ENCODE measurements around the gene TMEM186. TPM values are rescaled to one million over a fixed set of nuclear protein-coding genes. Genes with fewer than 3 reads are reported as not detected.
"Not testable (repeated sequence)": the region's sequence is repeated elsewhere in the genome, so short reads cannot be mapped to it uniquely, and the experiment has no call there.

TMEM186 gene
- total and polyA plus RNA-seq, 2 donors (not counting 1 experiment from before 2014, with no cell fraction given) = 5.8 to 16.7 TPM

- ATAC-seq (ENCODE audit: low read depth); H3K36me3 ChIP-seq (replicated peaks in 1 of 2; ENCODE audit: control extremely low read depth in 1 of 2, control insufficient read depth in 1 of 2, extremely low read depth in 1 of 2, insufficient read depth in 2 of 2, low read length in 1 of 2); DNase-seq; H3K4me2 ChIP-seq (replicated peaks; ENCODE audit: low read depth, low read length, poor library complexity, severe bottlenecking); H2AFZ ChIP-seq (ENCODE audit: insufficient read depth, low read depth, low read length, poor library complexity, severe bottlenecking); H3K27me3 ChIP-seq (replicated peaks in 1 of 4; ENCODE audit: control extremely low read depth in 1 of 4, control insufficient read depth in 3 of 4, insufficient read depth in 4 of 4, low read length in 3 of 4); H4K20me1 ChIP-seq (ENCODE audit: control insufficient read depth, insufficient read depth, low read length, poor library complexity, severe bottlenecking); CTCF ChIA-PET; H3K9me3 ChIP-seq (ENCODE audit: control extremely low read depth in 1 of 3, control insufficient read depth in 2 of 3, insufficient read depth in 1 of 3, low read length in 2 of 3); H3K4me1 Mint-ChIP-seq; H3K27ac ChIP-seq (ENCODE audit: low read length in 2 of 2); H3K4me3 ChIP-seq (ENCODE audit: control extremely low read depth in 1 of 5, extremely low read depth in 1 of 5, insufficient read depth in 1 of 5, low read depth in 2 of 5, low read length in 4 of 5); H3K9ac ChIP-seq (ENCODE audit: low read length); intact Hi-C loops (cut with micrococcal nuclease); H3K27ac Mint-ChIP-seq; H3K4me1 ChIP-seq (ENCODE audit: control insufficient read depth in 2 of 2, insufficient read depth in 2 of 2, low read length in 2 of 2); POLR2A ChIA-PET; H3K9me3 Mint-ChIP-seq (ENCODE audit: insufficient read depth); H3K4me3 Mint-ChIP-seq; H3K27me3 Mint-ChIP-seq: not testable (repeated sequence)
- WGBS (ENCODE audit: insufficient coverage) = 98% methylated on average over 12 of the region's 15 CpGs
- peaks cover 11% of the 10 kb centered on the region for H3K79me2 ChIP-seq (ENCODE audit: control insufficient read depth, insufficient read depth, low read length)
Observed at GRCh38 chr16:8837594-8837993, 40.2 kb upstream of the TMEM186 start.

DNA sequence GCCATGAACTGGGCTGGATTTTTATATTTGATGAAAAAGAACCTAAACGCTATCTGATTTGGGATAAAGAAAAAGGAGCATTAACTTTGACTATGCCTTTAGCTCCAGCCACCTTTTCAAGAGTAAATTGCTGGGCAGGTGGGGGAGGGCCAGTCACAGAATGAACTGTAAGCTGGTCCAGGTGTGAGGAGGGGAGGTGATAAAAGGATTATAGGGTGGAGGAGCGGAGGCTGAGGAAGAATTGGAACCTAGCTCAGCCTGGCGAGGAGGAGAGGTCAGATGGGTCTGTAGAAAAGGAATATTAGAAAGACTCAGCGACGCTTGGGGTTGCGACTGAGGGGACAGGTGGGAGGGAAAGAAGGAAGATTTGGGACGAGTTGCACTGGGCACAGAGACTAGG is 39.4 kb upstream of the TMEM186 start:
- DNase-seq; H3K4me3 ChIP-seq (ENCODE audit: control extremely low read depth in 1 of 5, extremely low read depth in 1 of 5, insufficient read depth in 1 of 5, low read depth in 2 of 5, low read length in 4 of 5); H3K27ac ChIP-seq (ENCODE audit: low read length in 2 of 2); H3K27me3 ChIP-seq (replicated peaks in 1 of 4; ENCODE audit: control extremely low read depth in 1 of 4, control insufficient read depth in 3 of 4, insufficient read depth in 4 of 4, low read length in 3 of 4); H3K4me1 ChIP-seq (ENCODE audit: control insufficient read depth in 2 of 2, insufficient read depth in 2 of 2, low read length in 2 of 2); H2AFZ ChIP-seq (ENCODE audit: insufficient read depth, low read depth, low read length, poor library complexity, severe bottlenecking); H3K27me3 Mint-ChIP-seq; H3K4me3 Mint-ChIP-seq; H3K9ac ChIP-seq (ENCODE audit: low read length); H3K27ac Mint-ChIP-seq; H3K4me2 ChIP-seq (replicated peaks; ENCODE audit: low read depth, low read length, poor library complexity, severe bottlenecking); POLR2A ChIA-PET; ATAC-seq (ENCODE audit: low read depth); H3K4me1 Mint-ChIP-seq; H3K9me3 ChIP-seq (ENCODE audit: control extremely low read depth in 1 of 3, control insufficient read depth in 2 of 3, insufficient read depth in 1 of 3, low read length in 2 of 3); intact Hi-C loops (cut with micrococcal nuclease); H3K9me3 Mint-ChIP-seq (ENCODE audit: insufficient read depth); H3K36me3 ChIP-seq (replicated peaks in 1 of 2; ENCODE audit: control extremely low read depth in 1 of 2, control insufficient read depth in 1 of 2, extremely low read depth in 1 of 2, insufficient read depth in 2 of 2, low read length in 1 of 2): not testable (repeated sequence)
- CTCF ChIA-PET = interaction anchor here (1.0 kb wide), 1 partner anchor 44 kb away, joined by 4 read pairs; no protein-coding TSS in a partner anchor
- peaks cover 19% of the 10 kb centered on the region for H3K79me2 ChIP-seq (ENCODE audit: control insufficient read depth, insufficient read depth, low read length)
- peaks cover 11% of the 10 kb centered on the region for H4K20me1 ChIP-seq (ENCODE audit: control insufficient read depth, insufficient read depth, low read length, poor library complexity, severe bottlenecking)
- WGBS (ENCODE audit: insufficient coverage) = 100% methylated on average over 1 of the region's 7 CpGs

GRCh38 chr16:8832717-8833105 is 35.3 kb upstream of the TMEM186 start:
- 82% methylated on average over 15 of the region's 16 CpGs for WGBS (ENCODE audit: insufficient coverage)
- Histone ChIP-seq H3K4me2 (replicated peaks; ENCODE audit: low read depth, low read length, poor library complexity, severe bottlenecking) (no peak overlapping the region), H3K27me3 (replicated peaks in 1 of 4; ENCODE audit: control extremely low read depth in 1 of 4, control insufficient read depth in 3 of 4, insufficient read depth in 4 of 4, low read length in 3 of 4) (no peaks in the 10 kb centered on the region), H4K20me1 (ENCODE audit: control insufficient read depth, insufficient read depth, low read length, poor library complexity, severe bottlenecking) (peaks cover 14% of the 10 kb centered on the region), H3K79me2 (ENCODE audit: control insufficient read depth, insufficient read depth, low read length) (peaks cover 35% of the 10 kb centered on the region), H3K9me3 (ENCODE audit: control extremely low read depth in 1 of 3, control insufficient read depth in 2 of 3, insufficient read depth in 1 of 3, low read length in 2 of 3) (no peaks in the 10 kb centered on the region), H2AFZ (ENCODE audit: insufficient read depth, low read depth, low read length, poor library complexity, severe bottlenecking) (no peak overlapping the region), H3K36me3 (replicated peaks in 1 of 2; ENCODE audit: control extremely low read depth in 1 of 2, control insufficient read depth in 1 of 2, extremely low read depth in 1 of 2, insufficient read depth in 2 of 2, low read length in 1 of 2) (peaks cover 2 to 24% of the 10 kb centered on the region in 2 experiments), H3K9ac (ENCODE audit: low read length) (no peak overlapping the region), H3K4me1 (ENCODE audit: control insufficient read depth in 2 of 2, insufficient read depth in 2 of 2, low read length in 2 of 2) (peaks cover 0 to 6% of the 10 kb centered on the region in 2 donors), H3K4me3 (ENCODE audit: control extremely low read depth in 1 of 5, extremely low read depth in 1 of 5, insufficient read depth in 1 of 5, low read depth in 2 of 5, low read length in 4 of 5) (no peak overlapping the region), H3K27ac (ENCODE audit: low read length in 2 of 2) (no peak overlapping the region)
- Mint-ChIP-seq H3K4me3 (no peak overlapping the region), H3K4me1 (peaks cover 11% of the 10 kb centered on the region), H3K27ac (no peak overlapping the region), H3K9me3 (ENCODE audit: insufficient read depth) (no peaks in the 10 kb centered on the region), H3K27me3 (no peaks in the 10 kb centered on the region)
- no peak for ATAC-seq (ENCODE audit: low read depth)
- TF ChIP-seq, protein P1, sequence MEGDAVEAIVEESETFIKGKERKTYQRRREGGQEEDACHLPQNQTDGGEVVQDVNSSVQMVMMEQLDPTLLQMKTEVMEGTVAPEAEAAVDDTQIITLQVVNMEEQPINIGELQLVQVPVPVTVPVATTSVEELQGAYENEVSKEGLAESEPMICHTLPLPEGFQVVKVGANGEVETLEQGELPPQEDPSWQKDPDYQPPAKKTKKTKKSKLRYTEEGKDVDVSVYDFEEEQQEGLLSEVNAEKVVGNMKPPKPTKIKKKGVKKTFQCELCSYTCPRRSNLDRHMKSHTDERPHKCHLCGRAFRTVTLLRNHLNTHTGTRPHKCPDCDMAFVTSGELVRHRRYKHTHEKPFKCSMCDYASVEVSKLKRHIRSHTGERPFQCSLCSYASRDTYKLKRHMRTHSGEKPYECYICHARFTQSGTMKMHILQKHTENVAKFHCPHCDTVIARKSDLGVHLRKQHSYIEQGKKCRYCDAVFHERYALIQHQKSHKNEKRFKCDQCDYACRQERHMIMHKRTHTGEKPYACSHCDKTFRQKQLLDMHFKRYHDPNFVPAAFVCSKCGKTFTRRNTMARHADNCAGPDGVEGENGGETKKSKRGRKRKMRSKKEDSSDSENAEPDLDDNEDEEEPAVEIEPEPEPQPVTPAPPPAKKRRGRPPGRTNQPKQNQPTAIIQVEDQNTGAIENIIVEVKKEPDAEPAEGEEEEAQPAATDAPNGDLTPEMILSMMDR (IDR thresholded peaks at IDR 0.05) = no peak
- intact Hi-C loops (cut with micrococcal nuclease) = no loop called here
- no peak for DNase-seq
- ChIA-PET CTCF (no interaction called here), POLR2A (no interaction called here)

Data from B cell (primary cell).